Measurements from ENCODE around the gene ASB7. TPM values are rescaled to one million over a fixed set of nuclear protein-coding genes. Genes with fewer than 3 reads are reported as not detected.

The ASB7 gene
- total and polyA plus RNA-seq, 2 experiments from 2014 or later, result 10.3 to 17.5 TPM

DNA sequence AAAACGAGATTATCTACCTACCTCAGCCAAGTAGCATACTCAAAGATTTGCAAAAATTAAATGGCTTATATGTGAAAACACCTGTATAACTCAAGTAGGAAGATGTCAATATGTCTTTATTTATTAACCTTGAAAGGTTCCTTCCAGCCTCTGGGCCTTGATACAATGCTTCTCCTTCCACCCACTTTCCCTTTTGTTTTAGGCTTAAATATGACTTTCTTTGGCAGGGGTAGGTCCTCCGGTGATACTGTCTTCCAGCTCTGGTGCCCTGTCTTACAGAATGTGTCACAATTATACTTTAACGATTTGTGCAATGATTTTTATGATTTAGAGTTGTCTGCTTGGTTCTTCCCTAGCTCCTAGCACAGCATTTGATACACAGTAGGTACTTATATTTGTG is 4.5 kb upstream of the ASB7 start:
- H3K79me2 ChIP-seq, result peaks cover 86% of the 10 kb centered on the region
- H3K4me3 ChIP-seq, result no peak overlapping the region
- 94% methylated on average over 3 of the region's 3 CpGs for WGBS (ENCODE audit: low lambda C conversion rate, missing lambda C conversion rate)
- H3K36me3 ChIP-seq (replicated peaks; ENCODE audit: insufficient read depth, low read depth), result no peaks in the 10 kb centered on the region
- no peak overlapping the region for H3K4me2 ChIP-seq
- peaks cover 7% of the 10 kb centered on the region for H3K4me1 ChIP-seq (ENCODE audit: insufficient read depth)
- no peaks in the 10 kb centered on the region for H4K20me1 ChIP-seq (ENCODE audit: insufficient read depth, poor library complexity, severe bottlenecking)
- H3K27me3 ChIP-seq, result no peaks in the 10 kb centered on the region
- no peak overlapping the region for H3K27ac ChIP-seq
- H2AFZ ChIP-seq, result no peak overlapping the region
- no peak for DNase-seq (ENCODE audit: low spot score)
- TF ChIP-seq, protein P1, sequence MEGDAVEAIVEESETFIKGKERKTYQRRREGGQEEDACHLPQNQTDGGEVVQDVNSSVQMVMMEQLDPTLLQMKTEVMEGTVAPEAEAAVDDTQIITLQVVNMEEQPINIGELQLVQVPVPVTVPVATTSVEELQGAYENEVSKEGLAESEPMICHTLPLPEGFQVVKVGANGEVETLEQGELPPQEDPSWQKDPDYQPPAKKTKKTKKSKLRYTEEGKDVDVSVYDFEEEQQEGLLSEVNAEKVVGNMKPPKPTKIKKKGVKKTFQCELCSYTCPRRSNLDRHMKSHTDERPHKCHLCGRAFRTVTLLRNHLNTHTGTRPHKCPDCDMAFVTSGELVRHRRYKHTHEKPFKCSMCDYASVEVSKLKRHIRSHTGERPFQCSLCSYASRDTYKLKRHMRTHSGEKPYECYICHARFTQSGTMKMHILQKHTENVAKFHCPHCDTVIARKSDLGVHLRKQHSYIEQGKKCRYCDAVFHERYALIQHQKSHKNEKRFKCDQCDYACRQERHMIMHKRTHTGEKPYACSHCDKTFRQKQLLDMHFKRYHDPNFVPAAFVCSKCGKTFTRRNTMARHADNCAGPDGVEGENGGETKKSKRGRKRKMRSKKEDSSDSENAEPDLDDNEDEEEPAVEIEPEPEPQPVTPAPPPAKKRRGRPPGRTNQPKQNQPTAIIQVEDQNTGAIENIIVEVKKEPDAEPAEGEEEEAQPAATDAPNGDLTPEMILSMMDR (IDR thresholded peaks at IDR 0.05; ENCODE audit: poor library complexity), result no peak
- TF ChIP-seq EZH2 (IDR thresholded peaks at IDR 0.05; ENCODE audit: borderline replicate concordance) (no peak), EZH2phosphoT487 (IDR thresholded peaks at IDR 0.05; ENCODE audit: low read depth, severe bottlenecking, unreplicated experiment) (no peak)
- H3K9me2 ChIP-seq (replicated peaks; ENCODE audit: insufficient read depth), result no peaks in the 10 kb centered on the region
- no peaks in the 10 kb centered on the region for H3K9me3 ChIP-seq (ENCODE audit: low read depth)

DNA sequence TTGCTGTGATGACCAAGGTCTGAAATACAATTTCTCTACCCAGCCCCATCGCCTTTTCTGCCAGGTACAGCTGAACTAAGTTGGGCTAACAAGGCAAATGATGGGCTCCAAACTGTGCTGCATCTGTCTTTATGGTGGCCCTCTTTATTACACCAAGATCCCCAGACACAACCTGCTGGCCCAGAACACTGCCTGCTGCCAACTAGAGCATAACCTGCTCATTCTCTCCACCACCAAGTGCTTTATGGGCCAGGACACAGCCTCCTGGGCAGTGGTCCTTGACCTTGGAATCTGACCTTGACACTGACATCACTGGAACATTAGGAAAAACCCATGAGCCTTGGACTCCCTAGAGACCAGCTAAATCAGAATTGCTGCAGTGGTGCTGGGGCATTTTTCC is 3.7 kb upstream of the ASB7 start:
- no peaks in the 10 kb centered on the region for H3K9me2 ChIP-seq (replicated peaks; ENCODE audit: insufficient read depth)
- no peaks in the 10 kb centered on the region for H3K9me3 ChIP-seq (ENCODE audit: low read depth)
- H3K4me1 ChIP-seq (ENCODE audit: insufficient read depth), result peaks cover 7% of the 10 kb centered on the region
- no peaks in the 10 kb centered on the region for H4K20me1 ChIP-seq (ENCODE audit: insufficient read depth, poor library complexity, severe bottlenecking)
- no peak for DNase-seq (ENCODE audit: low spot score)
- no peak overlapping the region for H3K4me3 ChIP-seq
- WGBS (ENCODE audit: low lambda C conversion rate, missing lambda C conversion rate), result 94% methylated on average over 1 of the region's 1 CpG
- H3K27ac ChIP-seq, result no peak overlapping the region
- peaks cover 86% of the 10 kb centered on the region for H3K79me2 ChIP-seq
- H3K4me2 ChIP-seq, result no peak overlapping the region
- TF ChIP-seq EZH2phosphoT487 (IDR thresholded peaks at IDR 0.05; ENCODE audit: low read depth, severe bottlenecking, unreplicated experiment) (no peak), EZH2 (IDR thresholded peaks at IDR 0.05; ENCODE audit: borderline replicate concordance) (no peak)
- TF ChIP-seq, protein P1 (IDR thresholded peaks at IDR 0.05; ENCODE audit: poor library complexity), result no peak
- H2AFZ ChIP-seq, result no peak overlapping the region
- H3K27me3 ChIP-seq, result no peaks in the 10 kb centered on the region
- no peaks in the 10 kb centered on the region for H3K36me3 ChIP-seq (replicated peaks; ENCODE audit: insufficient read depth, low read depth)

DNA sequence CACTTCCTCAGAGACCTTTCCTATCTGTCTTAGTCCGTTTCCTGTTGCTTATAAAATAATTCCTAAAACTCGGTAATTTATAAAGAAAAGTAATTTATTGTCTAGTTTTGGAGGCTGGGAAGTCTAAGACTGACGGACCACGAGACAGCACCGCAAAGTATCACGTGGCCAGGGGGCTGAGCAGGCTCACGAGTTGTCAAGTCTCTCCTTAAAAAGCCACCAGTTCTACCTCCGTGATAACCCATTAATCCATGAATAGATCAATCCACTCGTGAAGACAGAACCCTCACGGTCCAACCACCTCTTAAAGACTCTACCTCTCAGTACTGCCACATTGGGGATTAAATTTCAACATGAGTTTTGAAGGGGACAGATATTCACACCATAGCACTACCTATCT is 1.2 kb upstream of the ASB7 start:
- H3K4me1 ChIP-seq (ENCODE audit: insufficient read depth), result peaks cover 7% of the 10 kb centered on the region
- peak overlapping the region; percentile 53 for H3K4me3 ChIP-seq
- TF ChIP-seq, protein P1 (IDR thresholded peaks at IDR 0.05; ENCODE audit: poor library complexity), result no peak
- no peak for TF ChIP-seq EZH2phosphoT487 (IDR thresholded peaks at IDR 0.05; ENCODE audit: low read depth, severe bottlenecking, unreplicated experiment)
- TF ChIP-seq EZH2 (IDR thresholded peaks at IDR 0.05; ENCODE audit: borderline replicate concordance), result no peak
- H3K36me3 ChIP-seq (replicated peaks; ENCODE audit: insufficient read depth, low read depth), result no peaks in the 10 kb centered on the region
- H3K9me3 ChIP-seq (ENCODE audit: low read depth), result no peaks in the 10 kb centered on the region
- peak overlapping the region; percentile 20 for H2AFZ ChIP-seq
- no peaks in the 10 kb centered on the region for H3K9me2 ChIP-seq (replicated peaks; ENCODE audit: insufficient read depth)
- 4% methylated on average over 10 of the region's 10 CpGs for WGBS (ENCODE audit: low lambda C conversion rate, missing lambda C conversion rate)
- H3K79me2 ChIP-seq, result peaks cover 86% of the 10 kb centered on the region
- H3K27me3 ChIP-seq, result no peaks in the 10 kb centered on the region
- peak overlapping the region; percentile 53 for H3K27ac ChIP-seq
- H3K4me2 ChIP-seq, result peak overlapping the region; percentile 93
- DNase-seq (ENCODE audit: low spot score), result peak; percentile 28
- no peaks in the 10 kb centered on the region for H4K20me1 ChIP-seq (ENCODE audit: insufficient read depth, poor library complexity, severe bottlenecking)

DNA sequence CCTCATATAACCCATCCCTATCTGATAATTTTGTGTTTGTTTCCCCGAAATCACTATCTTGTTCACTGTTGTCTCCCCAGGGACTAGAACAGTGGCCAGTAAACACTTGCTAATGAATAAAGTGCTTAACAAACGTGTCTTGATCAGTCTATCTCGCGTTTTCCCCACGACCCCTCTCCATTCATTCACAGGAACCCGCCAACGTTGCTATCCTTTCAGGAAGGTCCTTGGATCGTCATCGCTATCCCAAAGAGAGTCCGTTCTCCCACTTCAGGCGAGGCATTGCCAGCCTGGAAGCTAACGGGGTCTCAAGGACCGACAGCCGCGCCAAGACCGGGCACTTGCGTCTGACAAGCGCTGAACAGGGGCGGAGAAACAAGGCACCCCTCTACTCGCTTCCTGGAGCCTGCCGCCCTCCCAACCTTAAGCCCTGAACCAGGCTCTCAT is 749 bp upstream of the ASB7 start:
- DNase-seq (ENCODE audit: low spot score), result no peak

More for the DNA sequence above, 749 bp upstream of the ASB7 start:
- Histone ChIP-seq H3K27ac (peak overlapping the region; percentile 53), H4K20me1 (ENCODE audit: insufficient read depth, poor library complexity, severe bottlenecking) (no peaks in the 10 kb centered on the region), H3K9me3 (ENCODE audit: low read depth) (no peaks in the 10 kb centered on the region), H3K79me2 (peaks cover 85% of the 10 kb centered on the region), H3K4me2 (peak overlapping the region; percentile 93), H3K4me1 (ENCODE audit: insufficient read depth) (peaks cover 7% of the 10 kb centered on the region), H2AFZ (peak overlapping the region; percentile 20), H3K27me3 (no peaks in the 10 kb centered on the region), H3K4me3 (peak overlapping the region; percentile 53), H3K9me2 (replicated peaks; ENCODE audit: insufficient read depth) (no peaks in the 10 kb centered on the region), H3K36me3 (replicated peaks; ENCODE audit: insufficient read depth, low read depth) (no peaks in the 10 kb centered on the region)
- 1% methylated on average over 21 of the region's 21 CpGs for whole genome bisulfite sequencing (ENCODE audit: low lambda C conversion rate, missing lambda C conversion rate)
- TF ChIP-seq, protein P1 (IDR thresholded peaks at IDR 0.05; ENCODE audit: poor library complexity), result no peak
- TF ChIP-seq EZH2 (IDR thresholded peaks at IDR 0.05; ENCODE audit: borderline replicate concordance) (no peak), EZH2phosphoT487 (IDR thresholded peaks at IDR 0.05; ENCODE audit: low read depth, severe bottlenecking, unreplicated experiment) (no peak)

Data from hepatocyte (in vitro differentiated cells).